Inferior parietal cortex (tissue), 1 donor: ENCODE results near the gene KLF6.

ENCODE experiments used
- DNase-seq: peaks from one replicate; pipeline ENCODE4 v3.0.0-alpha.2; 2016; ENCODE audit errors: extremely low spot score

The KLF6 gene

DNA sequence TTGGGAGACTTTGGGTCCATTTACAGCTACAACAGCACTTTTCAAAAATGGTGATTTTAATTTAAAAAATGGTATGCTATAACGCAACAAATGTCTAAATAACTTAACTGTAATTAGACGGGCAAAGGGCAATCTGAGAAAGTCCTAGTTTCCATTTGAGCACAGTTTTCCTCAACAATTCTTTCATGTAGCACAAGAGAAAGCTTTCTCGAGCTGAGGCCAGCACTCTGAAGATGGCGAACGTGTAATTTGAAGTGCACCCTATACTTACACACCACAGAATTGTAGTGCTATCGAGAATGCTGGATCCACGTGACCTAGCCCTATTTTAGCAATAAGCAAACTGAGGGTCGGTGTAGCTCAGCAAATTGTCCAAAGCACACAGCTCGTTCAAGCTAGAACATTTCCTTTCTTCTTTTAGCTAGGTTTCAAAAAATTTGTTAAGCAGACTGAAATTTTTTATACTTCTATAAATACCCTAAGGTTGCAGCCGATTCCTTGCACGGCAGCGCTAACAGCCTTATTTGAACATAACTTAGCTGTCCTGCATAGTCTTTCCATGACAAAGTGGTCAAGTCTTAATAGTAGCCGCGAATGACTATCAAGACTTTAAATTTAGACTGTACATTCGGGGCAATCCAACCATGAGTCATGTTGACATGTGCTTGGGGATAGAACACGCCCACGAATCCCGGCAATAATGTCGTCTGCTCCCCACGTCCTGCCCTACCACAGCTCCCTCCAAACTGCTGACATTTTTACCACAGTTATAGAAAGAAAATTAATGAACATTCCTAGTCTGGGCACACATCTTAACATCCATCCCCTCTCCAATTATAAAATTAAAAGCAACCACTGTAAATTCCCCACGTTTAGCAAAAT is 10.0 kb downstream of the KLF6 start:
- DNase-seq = peak; percentile 47

DNA sequence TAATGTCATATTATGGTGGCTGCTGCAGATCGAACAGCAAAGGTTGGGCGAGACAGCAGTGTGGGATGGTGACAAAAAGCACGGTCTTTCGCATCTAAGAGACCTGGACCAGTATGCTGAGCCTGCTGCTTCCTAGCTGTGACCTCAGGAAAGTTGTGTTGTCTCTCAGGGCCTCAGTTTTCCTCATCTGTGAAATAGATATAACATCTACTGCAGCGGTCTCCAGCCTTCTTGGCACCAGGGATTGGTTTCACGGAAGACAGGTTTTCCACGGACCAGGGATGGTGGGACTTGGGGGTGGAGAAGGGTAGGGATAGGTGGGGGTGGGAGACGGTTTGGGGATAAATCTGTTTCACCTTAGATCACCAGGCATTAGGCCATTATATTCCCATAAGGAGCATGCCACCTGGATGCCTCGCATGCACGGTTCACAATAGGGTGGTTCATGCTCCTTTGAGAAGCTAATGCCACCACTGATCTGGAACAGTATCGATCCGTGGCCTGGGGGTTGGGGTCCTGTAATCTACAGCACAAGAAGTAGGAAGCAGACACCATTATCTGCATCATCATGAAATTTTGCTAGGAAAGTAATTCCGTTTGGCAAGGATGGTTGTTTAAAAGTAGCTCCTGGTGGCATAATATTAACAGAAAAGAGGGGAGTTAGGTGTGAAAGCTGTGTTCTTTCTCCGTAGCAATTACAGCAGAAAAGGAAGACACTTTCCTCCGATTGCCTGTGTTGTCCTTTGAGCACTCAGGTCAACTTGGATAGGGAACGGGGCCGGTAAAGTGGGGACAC is 10.8 kb downstream of the KLF6 start:
- no peak for DNase-seq

DNA sequence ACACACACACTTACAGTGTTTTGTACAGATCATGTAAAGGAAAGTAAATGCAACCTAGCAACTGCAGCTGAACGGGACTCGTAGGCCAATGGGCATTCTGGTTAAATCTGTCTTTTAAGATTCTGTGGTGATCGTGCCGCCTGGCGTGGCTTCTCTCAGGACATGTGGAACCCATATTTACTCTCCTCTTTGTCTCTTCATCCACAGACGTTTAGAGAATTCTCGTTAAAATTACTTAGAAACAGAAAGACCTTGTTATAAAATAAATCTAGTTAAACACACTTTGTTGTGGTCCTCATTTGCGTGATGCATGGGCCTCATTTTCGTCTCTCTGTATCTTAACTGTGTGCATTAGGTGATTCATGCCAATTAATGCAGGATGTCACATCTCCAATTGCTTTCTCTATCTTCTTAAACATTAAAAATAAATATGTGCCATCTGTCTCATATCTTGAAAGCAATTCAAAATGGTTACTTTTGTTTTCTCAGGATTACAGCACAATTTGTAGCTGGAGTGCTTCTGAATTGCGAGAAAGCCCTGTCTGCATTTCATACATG is 11.5 kb downstream of the KLF6 start:
- DNase-seq = no peak

DNA sequence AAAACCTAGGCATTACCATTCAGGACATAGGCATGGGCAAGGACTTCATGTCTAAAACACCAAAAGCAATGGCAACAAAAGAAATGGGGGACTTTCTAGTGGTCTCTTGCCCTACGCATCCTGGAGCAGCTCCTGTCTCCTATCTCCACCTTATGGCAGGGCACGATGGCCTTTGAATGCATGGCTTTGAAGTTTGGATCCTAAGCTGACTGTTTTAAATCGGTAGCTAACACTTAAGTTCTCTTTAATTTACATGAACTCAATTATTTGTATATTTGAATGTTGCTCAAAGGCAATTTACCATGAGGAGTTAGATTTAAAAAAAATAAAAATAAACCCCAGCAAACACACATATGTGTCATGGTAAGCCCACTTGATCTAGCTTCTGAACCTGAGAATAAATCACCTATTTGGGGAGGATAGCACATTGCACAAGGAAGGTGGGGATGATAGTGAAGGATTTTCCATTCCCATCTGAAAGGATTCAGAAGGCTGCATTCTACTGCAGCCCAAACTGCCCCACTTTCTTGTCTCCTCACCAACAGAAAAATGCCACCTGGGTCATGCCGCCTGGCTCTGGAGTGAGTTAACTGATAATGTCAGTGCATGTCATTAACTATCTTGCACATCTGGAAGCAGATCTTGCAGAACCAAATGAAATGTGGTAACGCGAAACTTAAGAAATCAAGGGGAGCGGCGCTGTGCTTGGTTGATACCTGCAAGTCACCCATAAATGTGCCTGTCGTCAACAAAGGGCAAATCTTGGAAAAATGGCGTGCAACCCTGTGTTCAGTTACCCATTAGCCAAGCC is 12.4 kb downstream of the KLF6 start:
- DNase-seq = no peak

DNA sequence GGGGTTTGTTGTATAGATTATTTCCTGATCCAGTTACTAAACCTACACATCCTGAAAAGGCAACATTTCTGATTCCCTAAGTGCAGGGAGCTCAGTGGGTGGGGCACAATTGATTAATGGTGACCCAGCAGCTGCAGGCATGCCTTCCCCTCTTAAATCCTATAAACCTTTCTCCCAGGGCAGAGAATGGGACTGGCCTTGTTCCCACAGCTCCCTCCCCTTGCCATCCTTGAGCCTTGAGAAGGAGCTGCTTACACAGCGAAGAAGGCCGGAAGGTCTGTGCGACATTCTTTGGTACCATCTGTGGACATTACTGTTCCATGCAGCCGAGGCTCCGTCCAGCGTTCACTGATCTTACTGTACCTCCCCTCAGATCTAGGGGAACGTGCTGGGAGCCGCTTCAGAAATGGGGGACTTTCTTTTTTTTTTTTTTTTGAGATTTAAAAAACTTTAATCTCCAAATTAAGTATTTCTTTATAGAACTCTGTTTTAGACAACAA is 14.3 kb downstream of the KLF6 start:
- DNase-seq = no peak

DNA sequence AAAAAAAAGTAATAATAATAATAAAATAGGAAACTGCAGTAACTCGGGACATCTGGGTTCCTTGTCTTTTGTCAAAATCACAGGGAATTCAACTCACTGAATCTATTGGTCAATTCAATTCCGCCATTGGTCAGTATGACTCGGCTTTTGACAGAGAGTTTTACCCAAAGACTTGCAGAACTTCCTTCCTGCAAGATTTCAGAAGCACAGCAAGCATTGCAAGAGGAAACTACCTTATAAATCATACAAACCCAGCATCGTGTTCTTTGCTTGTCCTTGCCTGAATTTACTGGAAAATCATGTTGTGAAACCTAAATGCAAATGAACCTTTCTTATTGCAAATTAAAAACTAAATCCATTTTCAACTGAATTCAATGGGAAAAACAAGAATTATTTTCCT is 15.5 kb downstream of the KLF6 start:
- no peak for DNase-seq

DNA sequence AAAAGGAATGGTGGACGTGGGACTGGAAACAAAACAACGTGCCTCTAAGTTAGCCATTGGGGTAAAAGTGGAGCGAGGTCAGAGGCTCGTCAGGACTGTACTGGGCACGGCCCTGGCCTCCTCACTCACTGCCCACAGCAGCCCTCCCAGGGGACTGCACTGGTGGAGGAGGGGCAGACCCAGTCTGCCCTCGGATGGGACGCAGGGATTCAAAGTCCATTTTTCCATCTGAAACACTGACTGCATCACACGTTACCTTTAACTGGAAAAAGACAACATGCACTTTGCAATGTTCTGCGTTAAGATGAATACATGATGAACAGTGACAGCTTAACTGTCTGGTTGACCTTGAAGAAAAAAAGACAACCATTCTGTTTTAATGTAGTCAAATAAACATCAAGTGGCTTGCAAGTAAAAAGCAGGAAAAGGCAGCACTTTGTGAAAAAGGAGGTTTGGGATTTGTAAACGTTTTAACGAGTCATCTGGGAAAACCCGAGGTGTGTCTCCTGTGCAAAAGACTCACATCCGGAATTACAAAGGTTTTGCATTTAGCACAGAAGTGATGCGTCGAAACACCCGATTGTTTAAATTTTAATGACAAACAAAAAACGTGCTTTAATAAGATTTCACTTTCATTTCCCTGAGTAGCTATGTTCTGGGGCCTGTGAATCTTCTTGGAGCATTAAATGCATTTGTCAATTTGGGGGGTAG is 18.8 kb downstream of the KLF6 start:
- DNase-seq = no peak

DNA sequence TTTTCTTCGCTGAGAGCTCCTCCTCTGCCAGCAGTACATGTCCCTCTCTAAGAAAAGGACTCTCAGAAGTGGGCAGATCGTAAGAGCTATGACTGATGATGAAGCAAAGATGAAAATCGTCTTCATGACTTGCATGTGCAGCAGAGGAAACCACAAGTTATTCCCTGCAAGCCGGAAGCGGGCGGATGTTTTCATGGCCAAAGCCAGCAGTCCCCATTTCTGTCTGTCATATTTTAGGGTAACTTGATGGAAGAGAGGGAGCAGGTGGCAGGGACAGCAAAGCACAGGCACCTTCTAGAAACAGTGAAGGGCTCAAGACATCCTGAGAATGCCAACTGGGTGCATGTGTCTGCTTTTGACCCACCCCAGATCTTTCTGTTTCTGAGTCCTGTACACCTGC is 19.9 kb downstream of the KLF6 start:
- no peak for DNase-seq

DNA sequence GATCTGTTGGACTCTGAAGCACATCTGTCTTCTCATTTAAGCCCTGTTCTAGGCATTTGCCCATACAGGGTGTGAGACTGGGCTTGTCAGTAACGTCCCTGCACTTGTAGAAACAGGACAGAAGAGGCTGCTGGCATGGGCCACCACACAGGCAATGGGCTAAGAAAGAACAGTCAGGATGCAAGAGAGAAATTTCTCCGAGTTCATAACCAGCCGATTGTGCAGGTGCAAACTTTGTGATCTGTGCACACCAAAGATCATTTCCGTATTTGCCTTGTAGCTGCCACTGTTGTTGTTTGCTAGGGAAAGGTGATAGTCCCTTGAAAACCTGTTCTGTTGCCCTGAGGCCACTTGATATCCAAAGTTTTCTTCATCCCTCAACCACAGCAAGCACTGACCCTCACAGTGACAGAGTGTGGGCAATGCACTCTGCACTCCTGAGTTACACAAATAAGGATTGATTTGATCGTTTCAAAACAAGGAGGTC is 20.3 kb downstream of the KLF6 start:
- no peak for DNase-seq

DNA sequence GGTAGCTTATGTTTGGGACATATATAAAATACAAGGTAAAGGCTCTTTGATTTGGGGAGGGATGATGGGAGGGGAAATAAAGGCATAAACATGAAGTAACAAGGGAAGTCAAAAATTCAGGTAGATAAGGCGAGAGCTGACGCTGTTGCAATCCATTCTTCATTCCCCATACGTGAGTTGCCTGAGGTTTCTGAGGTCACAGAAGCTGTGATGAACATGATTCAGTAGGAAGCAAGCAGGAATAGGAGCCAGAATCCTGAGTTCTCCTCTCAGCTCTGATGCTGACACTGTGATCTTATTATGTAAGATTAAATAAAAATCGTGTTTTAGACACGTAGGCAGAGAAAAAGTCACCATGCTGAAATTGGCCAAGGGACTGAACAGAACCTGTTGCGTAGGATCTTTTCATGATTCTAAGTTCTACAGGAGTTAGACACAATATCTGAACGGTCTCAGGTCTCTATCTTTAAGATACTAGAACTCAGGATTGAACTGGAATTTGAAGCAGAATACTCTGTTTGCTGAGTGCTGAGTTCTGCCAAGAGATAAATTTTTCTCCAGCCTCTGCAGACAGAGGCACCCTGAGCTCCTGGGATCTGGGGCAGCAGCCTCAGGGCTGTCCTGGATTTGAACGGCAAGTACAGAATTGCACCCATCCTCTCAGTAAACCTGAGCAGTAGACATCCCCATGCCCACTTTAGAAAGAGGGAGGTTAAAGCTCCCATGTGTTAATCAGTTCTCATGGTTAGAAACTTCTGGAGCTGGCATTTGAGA is 21.0 kb downstream of the KLF6 start:
- no peak for DNase-seq

DNA sequence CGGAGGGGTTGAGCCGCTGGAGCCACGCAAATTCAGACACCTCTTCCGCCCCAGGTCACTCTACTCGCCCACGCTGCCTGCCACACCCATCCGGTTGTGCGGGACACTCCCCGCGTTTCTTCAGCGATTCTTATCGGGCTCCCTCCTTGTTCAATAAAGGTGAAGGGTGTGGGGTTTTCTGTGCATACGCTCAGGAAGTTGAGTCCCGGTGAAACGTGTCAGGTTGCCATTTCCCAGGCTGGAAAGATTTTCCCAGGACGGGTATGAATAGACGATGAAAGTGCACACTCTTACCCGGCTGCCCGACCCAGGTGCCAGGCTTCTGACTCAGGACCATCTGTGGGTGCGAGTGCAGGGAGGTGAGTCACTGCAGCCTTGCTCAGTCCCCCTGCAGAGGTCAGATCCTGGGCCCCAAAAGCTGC is 22.0 kb downstream of the KLF6 start:
- DNase-seq = no peak

DNA sequence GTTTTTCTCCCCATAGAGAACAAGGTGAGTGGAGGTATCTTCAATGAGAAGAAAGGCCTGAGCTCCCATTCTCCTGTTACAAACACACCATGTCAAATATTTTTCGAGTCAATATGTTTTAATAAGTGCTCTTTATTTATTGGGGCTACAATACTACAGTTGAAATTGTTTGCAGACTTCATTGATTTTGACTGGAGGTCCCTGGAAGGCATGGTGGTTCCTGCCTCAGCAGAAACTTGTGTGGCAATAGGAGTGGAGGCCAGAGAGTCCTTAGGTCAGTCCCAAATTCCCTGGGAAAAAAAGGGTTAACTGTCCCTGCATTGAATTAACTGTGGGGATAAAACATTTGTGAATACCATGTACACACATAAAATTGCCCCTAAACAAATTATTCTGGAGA is 22.7 kb downstream of the KLF6 start:
- no peak for DNase-seq

DNA sequence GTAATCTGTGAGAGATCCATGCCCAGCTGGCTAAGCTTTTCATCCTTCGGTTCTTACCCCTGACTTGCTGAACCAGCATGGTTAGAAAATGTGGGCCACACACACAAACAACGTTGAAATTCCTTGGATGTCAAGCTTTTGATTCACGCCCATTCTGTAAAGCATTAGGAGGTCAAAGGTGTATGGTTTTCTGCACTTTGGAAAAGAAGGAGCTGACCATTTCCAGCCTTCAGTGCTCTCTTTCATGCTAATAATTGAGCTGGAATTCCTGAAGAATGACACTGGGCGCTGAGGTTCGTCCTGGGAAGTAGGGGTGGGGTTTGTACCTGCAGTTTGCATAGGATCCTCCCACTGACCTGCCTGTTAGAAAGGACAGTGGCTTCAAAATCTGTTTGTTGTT is 23.1 kb downstream of the KLF6 start:
- DNase-seq = no peak

DNA sequence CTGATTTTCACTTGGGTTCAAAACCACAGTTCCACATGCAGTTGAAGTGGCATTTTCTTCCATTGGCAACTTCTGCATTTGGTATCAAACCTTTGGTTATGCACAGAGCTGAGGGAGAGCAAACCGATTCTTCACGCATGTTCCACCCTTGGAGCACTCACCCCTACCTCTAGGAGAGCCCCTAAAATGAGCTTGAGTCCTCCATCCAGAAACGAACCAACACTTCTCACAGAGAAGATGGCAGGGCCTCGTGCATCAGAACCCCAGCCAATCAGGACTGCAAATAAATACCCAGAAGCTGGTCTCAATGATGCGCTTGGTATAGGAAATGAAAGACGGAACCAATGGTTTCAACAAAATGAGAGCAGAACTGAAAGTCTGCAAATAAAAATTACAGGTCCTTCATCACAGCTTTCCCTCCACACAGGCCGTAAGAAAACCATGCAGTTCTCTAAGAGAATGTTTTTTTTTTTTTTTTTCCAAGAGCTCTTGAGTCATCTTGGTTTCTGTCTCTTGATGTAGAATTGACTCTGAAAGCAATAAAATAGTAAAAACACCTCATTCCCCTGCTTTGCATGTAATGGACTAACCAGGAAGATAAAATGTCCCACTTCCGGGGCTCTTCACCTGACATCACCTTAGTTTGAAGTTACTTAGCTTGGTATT is 23.9 kb downstream of the KLF6 start:
- no peak for DNase-seq

DNA sequence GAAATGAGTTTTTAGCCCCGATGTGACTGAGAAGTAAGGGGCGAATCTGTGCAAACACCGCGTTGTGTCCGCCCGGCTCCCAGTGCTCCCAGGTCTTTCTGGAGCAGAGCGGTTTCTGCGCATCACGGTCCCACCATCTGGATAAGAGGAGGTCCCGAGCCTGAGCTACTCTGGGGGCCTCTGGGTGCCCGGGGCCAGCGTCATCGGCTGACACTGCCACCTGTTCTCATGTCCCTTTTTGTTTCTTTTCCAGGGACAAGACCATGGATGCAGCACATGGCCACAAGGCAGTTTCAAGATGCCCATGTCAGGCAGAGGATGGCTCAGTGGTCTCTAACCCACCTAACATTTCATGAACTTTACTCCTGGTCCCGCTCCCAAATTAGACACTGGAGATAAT is 24.9 kb downstream of the KLF6 start:
- DNase-seq = no peak

DNA sequence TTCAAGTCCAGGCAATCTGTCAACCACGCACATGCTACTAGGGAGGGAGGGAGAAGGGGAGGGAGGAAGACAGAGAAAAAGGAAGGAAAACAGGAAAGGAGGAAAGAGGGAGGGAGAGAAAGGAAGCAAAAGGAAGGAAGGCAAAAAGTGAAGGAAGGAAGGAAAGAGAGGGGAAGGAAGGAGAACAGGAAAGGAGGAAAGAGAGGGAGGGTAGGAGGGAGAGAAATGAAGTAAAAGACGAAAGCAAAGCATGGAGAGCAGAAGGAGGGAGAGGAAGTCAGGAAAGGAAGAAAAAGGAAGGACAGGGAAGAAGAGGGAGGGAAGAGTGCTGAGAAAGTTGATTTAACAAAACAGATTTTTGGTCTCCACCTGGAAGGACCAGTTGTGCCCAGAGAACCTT is 25.6 kb downstream of the KLF6 start:
- DNase-seq = no peak

DNA sequence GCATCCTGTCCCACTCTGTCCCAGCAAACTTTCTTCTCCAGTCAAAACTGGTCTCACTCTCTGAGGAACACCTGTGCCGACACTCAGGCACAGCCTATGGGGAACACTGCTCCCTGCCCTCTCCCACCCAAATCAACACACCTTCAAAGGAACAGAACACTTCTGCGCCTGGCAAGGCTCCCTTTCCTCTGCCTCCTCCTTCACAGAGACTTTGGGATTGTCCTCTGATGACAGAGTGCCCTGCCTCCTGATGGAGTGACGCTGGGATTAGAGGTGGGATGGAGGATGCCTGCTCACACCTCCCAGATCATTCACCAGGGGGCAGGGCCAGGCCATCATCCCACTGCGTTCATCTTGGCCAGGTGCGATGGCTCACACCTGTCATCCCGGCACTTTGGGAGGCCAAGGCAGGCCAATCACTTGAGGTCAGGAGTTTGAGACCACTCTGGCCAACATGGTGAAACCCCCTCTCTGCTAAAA is 26.5 kb downstream of the KLF6 start:
- DNase-seq = no peak

DNA sequence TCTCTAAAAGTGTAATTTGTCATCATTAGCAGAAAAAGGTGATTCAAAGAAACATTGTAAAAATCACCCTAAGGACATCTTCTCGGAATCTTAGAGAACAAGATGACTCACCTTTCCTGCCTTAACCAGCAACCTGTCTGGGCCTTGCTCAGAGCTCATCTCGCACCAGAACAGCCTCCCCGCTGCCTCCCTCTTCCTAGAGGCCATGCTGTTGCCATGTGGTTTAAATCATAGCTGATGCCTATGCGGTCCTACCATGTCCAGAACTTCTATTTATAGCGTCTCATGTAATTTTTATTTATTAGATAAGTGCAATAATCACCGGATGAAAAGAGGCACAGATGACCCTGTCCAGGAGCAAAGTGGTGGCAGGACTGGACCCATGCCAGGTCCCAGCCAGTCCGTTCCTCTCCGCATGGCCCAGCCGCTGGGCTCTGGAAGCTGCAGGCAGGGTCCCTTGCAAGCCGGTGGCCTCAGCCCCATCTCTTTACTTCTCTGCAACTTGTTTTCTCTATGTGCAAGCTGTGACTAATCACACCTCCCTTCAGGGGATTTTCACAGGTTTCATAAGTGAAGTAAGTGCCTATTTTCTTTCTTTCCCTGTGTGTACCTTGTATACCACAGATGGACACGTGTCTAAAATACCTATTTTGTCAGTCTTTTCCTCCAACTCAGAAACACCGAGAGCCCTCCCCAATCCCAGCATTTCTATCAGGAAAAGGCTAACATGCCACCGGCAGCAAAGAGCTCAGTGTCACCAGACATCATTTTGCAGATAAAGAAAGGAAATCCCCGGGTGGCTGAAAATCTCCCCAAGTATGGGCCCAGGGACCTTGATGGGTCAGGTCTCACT is 27.1 kb downstream of the KLF6 start:
- DNase-seq = no peak

DNA sequence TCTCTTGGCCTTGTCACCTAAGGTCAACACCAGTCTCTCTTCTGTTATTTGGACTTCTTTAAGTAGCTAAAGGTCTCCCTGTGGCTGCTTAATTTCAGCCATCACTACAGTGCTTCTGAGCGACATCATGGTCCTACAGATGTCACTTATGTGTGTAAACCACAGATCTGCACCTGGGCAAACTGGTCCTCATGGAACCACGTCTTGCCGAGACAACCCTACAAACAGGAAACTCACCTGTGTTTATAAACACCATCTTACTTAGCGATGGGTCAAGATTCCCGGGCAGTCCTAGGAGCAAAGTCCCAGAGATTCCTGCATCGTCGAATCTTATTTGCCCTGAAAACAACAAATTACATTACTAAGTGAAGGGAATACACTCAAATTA is 27.8 kb downstream of the KLF6 start:
- no peak for DNase-seq
